ENCODE results near the gene INPP1.
"Not testable (repeated sequence)": the region's sequence is repeated elsewhere in the genome, so short reads cannot be mapped to it uniquely, and the experiment has no call there.

The INPP1 gene

GRCh38 chr2:190334479-190335224 lies 8.7 kb upstream of the INPP1 start:
- no peak overlapping the region for H3K4me3 ChIP-seq (ENCODE audit: low read length)
- no peak for TF ChIP-seq CTCF (IDR thresholded peaks at IDR 0.05; ENCODE audit: insufficient read depth, low read depth, low read length, missing control alignments)
- no peak for DNase-seq (ENCODE audit: low read depth)

- no peak for TF ChIP-seq CTCF (IDR thresholded peaks at IDR 0.05; ENCODE audit: insufficient read depth, low read depth, low read length, missing control alignments)
- no peak for DNase-seq (ENCODE audit: low read depth)
- H3K4me3 ChIP-seq (ENCODE audit: low read length), result no peak overlapping the region
These were observed 8.2 kb upstream of the INPP1 start for GRCh38 chr2:190335225-190335559.

DNA sequence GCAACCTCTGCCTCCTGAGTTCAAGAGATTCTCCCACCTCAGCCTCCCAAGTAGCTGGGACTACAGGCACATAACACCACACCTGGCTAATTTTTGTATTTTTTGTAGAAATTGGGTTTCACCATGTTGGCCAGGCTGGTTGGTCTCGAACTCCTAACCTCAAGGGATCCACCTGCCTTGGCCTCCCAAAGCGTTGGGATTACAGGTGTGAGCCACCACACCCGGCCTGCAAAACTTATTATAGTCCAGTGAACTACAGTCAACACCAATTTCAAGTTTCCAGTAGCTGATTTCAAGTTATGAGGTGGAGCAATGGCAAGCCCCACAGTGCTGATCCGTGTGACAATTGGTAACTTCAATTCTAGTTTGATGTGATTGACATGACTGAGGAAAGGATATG lies 7.8 kb upstream of the INPP1 start:
- not testable (repeated sequence) for DNase-seq (ENCODE audit: low read depth); H3K4me3 ChIP-seq (ENCODE audit: low read length)

- no peak for DNase-seq (ENCODE audit: low read depth)
These were observed 7.0 kb upstream of the INPP1 start for GRCh38 chr2:190336420-190336819.

GRCh38 chr2:190338453-190338852 lies 4.9 kb upstream of the INPP1 start:
- DNase-seq (ENCODE audit: low read depth), result no peak
- peak; percentile 11 for TF ChIP-seq CTCF (IDR thresholded peaks at IDR 0.05; ENCODE audit: insufficient read depth, low read depth, low read length, missing control alignments)
- no peak overlapping the region for H3K4me3 ChIP-seq (ENCODE audit: low read length)

More at GRCh38 chr2:190336420-190336819, 7.0 kb upstream of the INPP1 start:
- H3K4me3 ChIP-seq (ENCODE audit: low read length), result no peak overlapping the region
- no peak for TF ChIP-seq CTCF (IDR thresholded peaks at IDR 0.05; ENCODE audit: insufficient read depth, low read depth, low read length, missing control alignments)

- DNase-seq (ENCODE audit: low read depth), result no peak
- TF ChIP-seq CTCF (IDR thresholded peaks at IDR 0.05; ENCODE audit: insufficient read depth, low read depth, low read length, missing control alignments), result no peak
- no peak overlapping the region for H3K4me3 ChIP-seq (ENCODE audit: low read length)
These were observed 4.0 kb upstream of the INPP1 start for GRCh38 chr2:190339394-190339793.

- no peak overlapping the region for H3K4me3 ChIP-seq (ENCODE audit: low read length)
- peak; percentile 54 for DNase-seq (ENCODE audit: low read depth)
- no peak for TF ChIP-seq CTCF (IDR thresholded peaks at IDR 0.05; ENCODE audit: insufficient read depth, low read depth, low read length, missing control alignments)
These were observed 3.0 kb upstream of the INPP1 start for GRCh38 chr2:190340369-190340768.

Data from epithelial cell of esophagus (primary cell).